Esophagus squamous epithelium (tissue), 5 donors: ENCODE results near the gene TAS2R60. TPM values are rescaled to one million over a fixed set of nuclear protein-coding genes. Genes with fewer than 3 reads are reported as not detected.

Experiments used
- DNase-seq: peaks from one replicate; lab custom pipeline; 2025; lab: John Stamatoyannopoulos, UW
- H3K27ac ChIP-seq, 4 donors: fragments of 200-600 bp; sonication (generic); one replicate each; pipeline ENCODE4 v1.5.1; 2016 to 2019; ENCODE audit warnings: mild to moderate bottlenecking in 1 of 4
- H3K27me3 ChIP-seq, 4 donors: fragments of 200-600 bp; sonication (generic); 1 replicate in 3 of 4; 2 replicates in 1 of 4; pipeline versions ENCODE4 v1.5.1 to v1.6.0; 2017 to 2021; ENCODE audit warnings: antibody characterized with exemption in 1 of 4
- H3K36me3 ChIP-seq, 3 donors: fragments of 200-600 bp; sonication (generic); one replicate each; pipeline ENCODE4 v1.5.1; 2016 to 2019
- H3K4me1 ChIP-seq, 3 donors: fragments of 200-600 bp; sonication (generic); one replicate each; pipeline ENCODE4 v1.5.1; 2017 to 2019
- H3K4me3 ChIP-seq, 4 donors: fragments of 200-600 bp; sonication (generic); 1 replicate in 3 of 4; 2 replicates in 1 of 4; pipeline ENCODE4 v1.5.1; 2016 to 2019; ENCODE audit warnings: mild to moderate bottlenecking in 2 of 4, moderate library complexity in 1 of 4
- H3K9me3 ChIP-seq, 3 donors: fragments of 200-600 bp; sonication (generic); one replicate each; pipeline ENCODE4 v1.5.1; 2016 to 2019
- POLR2A ChIP-seq, 4 donors: fragments of 450-650 bp; IDR thresholded peaks; one replicate each; pipeline ENCODE4 v1.6.1; 2017; ENCODE audit warnings: antibody characterized with exemption in 4 of 4, mild to moderate bottlenecking in 4 of 4, moderate library complexity in 3 of 4
- WGBS, 2 donors: methylation state at CpG; one replicate each; pipeline ENCODE4 v1.1.5; 2018; 5-methylcytosine and 5-hydroxymethylcytosine counted together
- intact Hi-C: fragments of 100-400 bp; cut with DNase I; formaldehyde crosslinking; loops from one replicate; pipeline ENCODE4 v1.15.0; 2022
- total RNA-seq, 4 donors: library from RNA; depleted of rRNA; stranded (reverse); fragments of >200 nt; gene quantifications; one replicate each; pipeline ENCODE4 v1.1.0, GENCODE V29; 2016
- TF ChIP-seq, protein P1 (sequence below), 6 experiments: fragments of 450-650 bp in 4 of 6; fragments of 200-600 bp in 2 of 6; sonication (generic) in 2 of 6; IDR thresholded peaks; one replicate each; pipeline ENCODE4 v1.5.1; 2016 to 2019; ENCODE audit warnings: antibody characterized with exemption in 6 of 6, mild to moderate bottlenecking in 4 of 6, moderate library complexity in 4 of 6
- donor health status: DM: yes; HTN: yes; CAD: no.

The TAS2R60 gene
- total RNA-seq, 4 donors from 2014 or later: not detected

DNA sequence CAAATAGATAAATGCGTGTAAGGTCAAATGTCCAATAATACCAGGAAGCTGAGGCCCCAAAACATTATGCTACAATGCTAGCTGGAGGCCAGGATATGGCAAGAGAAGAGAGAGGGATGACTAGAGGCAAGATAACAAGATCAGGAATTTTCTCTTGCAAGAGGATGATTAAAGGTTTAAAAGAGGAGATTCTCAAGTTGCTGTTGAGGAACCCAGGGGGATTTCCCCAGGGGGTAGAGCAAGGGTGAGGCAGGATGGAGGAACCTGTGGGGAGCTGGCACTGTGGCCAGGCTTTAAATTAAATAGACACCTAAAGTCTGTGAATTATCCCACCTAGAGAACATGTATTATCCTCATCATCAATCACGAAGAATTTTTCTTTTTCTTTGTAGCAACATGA is 3.4 kb upstream of the TAS2R60 start:
- intact Hi-C loops: no loop called here
- TF ChIP-seq, protein P1, sequence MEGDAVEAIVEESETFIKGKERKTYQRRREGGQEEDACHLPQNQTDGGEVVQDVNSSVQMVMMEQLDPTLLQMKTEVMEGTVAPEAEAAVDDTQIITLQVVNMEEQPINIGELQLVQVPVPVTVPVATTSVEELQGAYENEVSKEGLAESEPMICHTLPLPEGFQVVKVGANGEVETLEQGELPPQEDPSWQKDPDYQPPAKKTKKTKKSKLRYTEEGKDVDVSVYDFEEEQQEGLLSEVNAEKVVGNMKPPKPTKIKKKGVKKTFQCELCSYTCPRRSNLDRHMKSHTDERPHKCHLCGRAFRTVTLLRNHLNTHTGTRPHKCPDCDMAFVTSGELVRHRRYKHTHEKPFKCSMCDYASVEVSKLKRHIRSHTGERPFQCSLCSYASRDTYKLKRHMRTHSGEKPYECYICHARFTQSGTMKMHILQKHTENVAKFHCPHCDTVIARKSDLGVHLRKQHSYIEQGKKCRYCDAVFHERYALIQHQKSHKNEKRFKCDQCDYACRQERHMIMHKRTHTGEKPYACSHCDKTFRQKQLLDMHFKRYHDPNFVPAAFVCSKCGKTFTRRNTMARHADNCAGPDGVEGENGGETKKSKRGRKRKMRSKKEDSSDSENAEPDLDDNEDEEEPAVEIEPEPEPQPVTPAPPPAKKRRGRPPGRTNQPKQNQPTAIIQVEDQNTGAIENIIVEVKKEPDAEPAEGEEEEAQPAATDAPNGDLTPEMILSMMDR (IDR thresholded peaks at IDR 0.05): no peak
- no peak for TF ChIP-seq POLR2A (IDR thresholded peaks at IDR 0.05)
- H3K4me1 ChIP-seq: peaks cover 0 to 10% (median 8%) of the 10 kb centered on the region in 3 donors
- no peaks in the 10 kb centered on the region for H3K36me3 ChIP-seq
- H3K27me3 ChIP-seq: no peaks in the 10 kb centered on the region
- no peak overlapping the region for H3K4me3 ChIP-seq
- H3K9me3 ChIP-seq: no peaks in the 10 kb centered on the region
- DNase-seq: no peak
- WGBS, 2 donors: 89 to 94% methylated on average over 2 of the region's 2 CpGs
- H3K27ac ChIP-seq: no peak overlapping the region

DNA sequence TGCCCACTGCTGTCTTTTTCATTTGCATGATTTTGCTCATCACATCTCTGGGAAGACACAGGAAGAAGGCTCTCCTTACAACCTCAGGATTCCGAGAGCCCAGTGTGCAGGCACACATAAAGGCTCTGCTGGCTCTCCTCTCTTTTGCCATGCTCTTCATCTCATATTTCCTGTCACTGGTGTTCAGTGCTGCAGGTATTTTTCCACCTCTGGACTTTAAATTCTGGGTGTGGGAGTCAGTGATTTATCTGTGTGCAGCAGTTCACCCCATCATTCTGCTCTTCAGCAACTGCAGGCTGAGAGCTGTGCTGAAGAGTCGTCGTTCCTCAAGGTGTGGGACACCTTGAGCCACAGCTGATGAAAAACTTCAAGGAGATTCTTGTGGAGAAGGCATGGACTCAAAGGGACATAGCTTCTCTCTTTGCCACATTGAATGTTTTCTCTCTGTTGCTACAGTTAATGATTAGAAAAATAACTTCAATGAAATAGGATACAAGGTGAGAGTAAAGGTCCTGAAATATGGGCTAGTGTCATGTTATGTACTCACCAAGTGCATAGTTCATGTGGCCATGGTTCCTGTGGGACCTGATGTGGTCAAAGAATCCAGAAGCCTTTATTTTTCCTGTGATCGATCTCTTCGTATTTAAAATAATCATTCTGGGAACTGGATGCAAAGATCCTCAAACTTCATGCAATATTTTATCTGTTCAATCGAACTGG is 970 bp downstream of the TAS2R60 start:
- no peak overlapping the region for H3K4me3 ChIP-seq
- no peaks in the 10 kb centered on the region for H3K9me3 ChIP-seq
- 83 to 92% methylated on average over 6 of the region's 6 CpGs for WGBS, 2 donors
- peaks cover 0 to 8% (median 0%) of the 10 kb centered on the region in 4 donors for H3K27me3 ChIP-seq
- intact Hi-C loops: no loop called here
- TF ChIP-seq POLR2A (IDR thresholded peaks at IDR 0.05): no peak
- TF ChIP-seq, protein P1 (IDR thresholded peaks at IDR 0.05): no peak
- H3K4me1 ChIP-seq: no peaks in the 10 kb centered on the region
- DNase-seq: no peak
- no peak overlapping the region for H3K27ac ChIP-seq
- no peaks in the 10 kb centered on the region for H3K36me3 ChIP-seq

DNA sequence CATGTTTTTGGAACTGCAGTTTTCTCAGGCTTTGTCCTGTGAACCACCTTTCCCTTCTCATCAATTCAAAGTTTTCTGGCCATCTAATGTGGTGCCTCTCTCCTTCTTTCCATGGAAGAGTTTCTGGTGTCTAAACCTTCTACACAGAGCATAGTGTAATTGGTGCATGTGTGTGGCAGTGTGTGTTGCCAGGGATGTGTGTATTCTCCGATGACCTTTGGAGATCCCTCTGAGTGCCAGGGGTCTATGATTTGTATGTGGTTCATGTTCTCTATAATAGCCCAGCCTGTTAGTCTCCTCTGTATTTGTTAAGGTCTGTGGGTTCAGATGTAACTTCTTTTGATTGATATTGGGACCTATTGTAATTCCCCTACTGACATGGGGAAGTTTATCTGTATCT is 1.5 kb downstream of the TAS2R60 start:
- 87 to 88% methylated on average over 1 of the region's 1 CpG for WGBS, 2 donors
- Histone ChIP-seq H3K27me3 (peaks cover 0 to 8% (median 0%) of the 10 kb centered on the region in 4 donors), H3K27ac (no peak overlapping the region), H3K36me3 (no peaks in the 10 kb centered on the region), H3K9me3 (no peaks in the 10 kb centered on the region), H3K4me1 (no peaks in the 10 kb centered on the region), H3K4me3 (no peak overlapping the region)
- no peak for DNase-seq
- no peak for TF ChIP-seq POLR2A (IDR thresholded peaks at IDR 0.05)
- TF ChIP-seq, protein P1 (IDR thresholded peaks at IDR 0.05): no peak
- intact Hi-C loops: no loop called here

DNA sequence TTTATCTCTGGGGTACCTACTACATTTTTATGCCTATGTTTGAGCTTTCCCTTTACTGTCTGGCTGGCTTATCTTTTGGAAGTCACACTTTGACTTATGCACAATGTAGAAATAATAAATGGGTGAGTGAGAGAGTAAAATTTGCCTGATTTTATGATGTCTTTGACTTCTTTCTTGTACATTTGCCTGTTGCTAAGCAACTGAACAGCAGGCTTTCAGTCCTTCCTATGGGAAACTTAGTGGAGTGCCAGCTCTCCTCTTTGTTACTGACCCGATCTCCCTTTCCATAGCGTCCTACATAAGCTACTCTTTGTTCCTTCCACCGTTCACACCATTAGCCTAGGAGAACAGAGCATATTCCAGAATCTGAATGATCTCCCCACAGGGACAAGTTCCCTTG is 4.2 kb downstream of the TAS2R60 start:
- Histone ChIP-seq H3K4me1 (no peaks in the 10 kb centered on the region), H3K9me3 (no peaks in the 10 kb centered on the region), H3K27ac (no peak overlapping the region), H3K4me3 (no peak overlapping the region), H3K27me3 (peaks cover 0 to 8% (median 0%) of the 10 kb centered on the region in 4 donors), H3K36me3 (no peaks in the 10 kb centered on the region)
- no peak for DNase-seq
- intact Hi-C loops: no loop called here
- TF ChIP-seq, protein P1 (IDR thresholded peaks at IDR 0.05): no peak
- no peak for TF ChIP-seq POLR2A (IDR thresholded peaks at IDR 0.05)
- 50 to 68% methylated on average over 3 of the region's 3 CpGs for WGBS, 2 donors

DNA sequence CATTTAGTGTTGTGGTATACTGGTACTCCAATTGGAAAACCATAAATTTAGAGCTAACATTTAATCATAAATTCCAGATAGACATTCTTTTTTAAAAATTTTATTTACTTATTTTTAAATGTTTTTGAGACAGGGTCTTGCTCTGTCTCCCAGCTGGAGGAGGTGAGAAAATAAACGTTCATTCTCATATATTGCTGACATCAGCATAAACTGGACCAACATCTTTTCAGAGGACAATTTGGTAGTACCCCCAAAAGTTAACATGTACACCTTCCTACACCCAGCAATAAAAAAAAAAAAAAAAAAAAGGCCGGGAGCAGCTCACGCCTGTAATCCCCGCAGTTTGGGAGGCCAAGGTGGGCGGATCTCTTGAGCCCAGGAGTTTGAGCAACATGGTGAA is 5.2 kb downstream of the TAS2R60 start:
- Histone ChIP-seq H3K9me3 (no peaks in the 10 kb centered on the region), H3K4me1 (peaks cover 0 to 3% (median 0%) of the 10 kb centered on the region in 3 donors), H3K4me3 (no peak overlapping the region), H3K27me3 (peaks cover 0 to 8% (median 0%) of the 10 kb centered on the region in 4 donors), H3K36me3 (no peaks in the 10 kb centered on the region), H3K27ac (no peak overlapping the region)
- TF ChIP-seq, protein P1 (IDR thresholded peaks at IDR 0.05): no peak
- TF ChIP-seq POLR2A (IDR thresholded peaks at IDR 0.05): no peak
- 80 to 96% methylated on average over 5 of the region's 5 CpGs for WGBS, 2 donors
- intact Hi-C loops: no loop called here
- no peak for DNase-seq
